Ovary (tissue), 3 donors: ENCODE results near the gene SLC15A3.

Experiments
- CTCF ChIP-seq, 3 donors: fragments of 450-650 bp in 2 of 3; fragments of 200-600 bp in 1 of 3; IDR thresholded peaks; one replicate each; pipeline versions ENCODE4 v1.5.1 to v1.8.0; 2016 to 2022; ENCODE audit warnings: antibody characterized with exemption in 3 of 3, mild to moderate bottlenecking in 1 of 3
- EP300 ChIP-seq: sonication (generic); formaldehyde crosslinking; IDR thresholded peaks from one replicate; pipeline ENCODE4 v1.6.1; 2017; ENCODE audit warnings: antibody characterized with exemption
- POLR2A ChIP-seq: fragments of 450-650 bp; IDR thresholded peaks from one replicate; pipeline ENCODE4 v1.6.1; 2017; ENCODE audit warnings: antibody characterized with exemption, mild to moderate bottlenecking, moderate library complexity
- donor health status: DM: no; HTN: no; CAD: no.

- no peak for TF ChIP-seq CTCF (IDR thresholded peaks at IDR 0.05)
- TF ChIP-seq POLR2A, result no peak
- no peak for TF ChIP-seq EP300
Observed at GRCh38 chr11:60951606-60951903, 421 bp downstream of the SLC15A3 start.
